GM04504 (cell line): ENCODE results near the gene FRZB.
"Not testable (repeated sequence)": the region's sequence is repeated elsewhere in the genome, so short reads cannot be mapped to it uniquely, and the experiment has no call there.

Experiments
- DNase-seq: peaks from one replicate; pipeline ENCODE4 v3.0.0-alpha.2; 2012; ENCODE audit warnings: low read depth

The FRZB gene, protein sequence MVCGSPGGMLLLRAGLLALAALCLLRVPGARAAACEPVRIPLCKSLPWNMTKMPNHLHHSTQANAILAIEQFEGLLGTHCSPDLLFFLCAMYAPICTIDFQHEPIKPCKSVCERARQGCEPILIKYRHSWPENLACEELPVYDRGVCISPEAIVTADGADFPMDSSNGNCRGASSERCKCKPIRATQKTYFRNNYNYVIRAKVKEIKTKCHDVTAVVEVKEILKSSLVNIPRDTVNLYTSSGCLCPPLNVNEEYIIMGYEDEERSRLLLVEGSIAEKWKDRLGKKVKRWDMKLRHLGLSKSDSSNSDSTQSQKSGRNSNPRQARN

DNA sequence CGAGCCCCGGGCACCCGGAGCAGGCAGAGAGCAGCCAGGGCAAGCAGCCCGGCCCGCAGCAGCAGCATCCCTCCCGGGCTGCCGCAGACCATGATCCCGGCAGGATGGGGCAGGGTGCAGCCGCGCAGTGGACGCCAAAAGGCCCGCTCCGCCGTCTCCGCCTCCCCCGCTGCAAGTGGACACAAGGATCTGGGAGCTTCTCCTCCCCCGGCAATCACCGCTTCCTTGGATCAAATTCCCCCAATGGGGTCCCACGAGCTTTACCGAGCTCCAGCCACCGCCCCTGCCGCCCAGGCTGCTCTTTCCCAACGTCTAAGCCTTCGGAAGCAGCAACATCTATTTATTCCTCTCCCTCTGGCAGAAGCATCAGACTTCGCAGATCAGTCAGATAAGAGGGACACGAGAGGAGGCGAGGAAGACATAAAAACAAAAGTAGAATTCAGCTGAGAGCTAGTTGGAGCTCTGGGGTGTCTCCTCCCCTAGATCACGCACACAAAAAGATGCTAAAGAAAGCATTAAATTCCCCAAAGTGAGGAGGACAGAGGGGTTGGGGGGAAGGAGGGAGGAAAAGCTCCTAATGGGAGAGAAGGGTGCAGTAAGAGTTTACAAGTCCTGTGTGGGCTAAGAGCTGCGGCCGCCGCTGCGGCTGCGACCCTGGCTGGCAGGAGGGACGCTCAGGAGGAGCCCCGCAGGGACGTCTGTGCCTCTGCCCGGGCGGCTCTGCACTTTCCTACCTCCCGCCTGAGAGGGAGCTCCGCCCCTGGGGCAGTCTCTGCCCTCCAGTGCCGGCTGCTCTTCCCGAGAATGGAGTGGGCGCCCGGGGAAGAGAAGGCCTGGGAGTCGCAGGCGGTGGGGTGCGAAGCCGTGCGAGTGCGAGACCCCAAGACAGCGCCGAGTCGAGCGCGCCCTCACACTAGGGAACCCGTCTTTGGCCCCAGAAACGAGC is at the start of gene FRZB:
Gene FRZB, minus strand, starts transcription at position 177 of the 946 bp plus-strand sequence. Its CDS starts 85 bp downstream, at position 92.
- peak; percentile 31 for DNase-seq

GRCh38 chr2:182915369-182916326 is 49.2 kb upstream of the FRZB start:
- peak; percentile 60 for DNase-seq

GRCh38 chr2:182914852-182915251 is 48.4 kb upstream of the FRZB start:
- no peak for DNase-seq

DNA sequence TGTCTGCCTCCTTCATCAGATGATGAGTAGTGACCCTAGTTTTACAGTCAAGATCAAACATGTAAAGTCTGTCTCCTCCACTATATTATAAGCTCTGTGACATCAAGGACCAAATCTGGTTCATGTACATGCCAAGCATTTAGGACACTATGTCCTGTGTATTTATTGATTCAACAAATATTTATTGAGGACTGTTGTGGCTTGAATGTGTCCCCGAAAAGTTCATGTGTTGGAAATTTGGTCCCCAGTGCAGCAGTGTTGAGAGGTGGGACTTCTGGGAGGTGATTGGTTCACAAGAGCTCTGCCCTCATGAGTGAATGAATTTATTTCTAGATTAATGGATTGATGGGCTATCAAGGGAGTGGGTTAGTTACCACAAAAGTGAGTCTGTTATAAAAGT is 46.6 kb upstream of the FRZB start:
- no peak for DNase-seq

GRCh38 chr2:182912518-182912915 is 46.1 kb upstream of the FRZB start:
- no peak for DNase-seq

- no peak for DNase-seq
Observed at GRCh38 chr2:182911813-182912517, 45.5 kb upstream of the FRZB start.

GRCh38 chr2:182910965-182911364 is 44.5 kb upstream of the FRZB start:
- DNase-seq = no peak

DNA sequence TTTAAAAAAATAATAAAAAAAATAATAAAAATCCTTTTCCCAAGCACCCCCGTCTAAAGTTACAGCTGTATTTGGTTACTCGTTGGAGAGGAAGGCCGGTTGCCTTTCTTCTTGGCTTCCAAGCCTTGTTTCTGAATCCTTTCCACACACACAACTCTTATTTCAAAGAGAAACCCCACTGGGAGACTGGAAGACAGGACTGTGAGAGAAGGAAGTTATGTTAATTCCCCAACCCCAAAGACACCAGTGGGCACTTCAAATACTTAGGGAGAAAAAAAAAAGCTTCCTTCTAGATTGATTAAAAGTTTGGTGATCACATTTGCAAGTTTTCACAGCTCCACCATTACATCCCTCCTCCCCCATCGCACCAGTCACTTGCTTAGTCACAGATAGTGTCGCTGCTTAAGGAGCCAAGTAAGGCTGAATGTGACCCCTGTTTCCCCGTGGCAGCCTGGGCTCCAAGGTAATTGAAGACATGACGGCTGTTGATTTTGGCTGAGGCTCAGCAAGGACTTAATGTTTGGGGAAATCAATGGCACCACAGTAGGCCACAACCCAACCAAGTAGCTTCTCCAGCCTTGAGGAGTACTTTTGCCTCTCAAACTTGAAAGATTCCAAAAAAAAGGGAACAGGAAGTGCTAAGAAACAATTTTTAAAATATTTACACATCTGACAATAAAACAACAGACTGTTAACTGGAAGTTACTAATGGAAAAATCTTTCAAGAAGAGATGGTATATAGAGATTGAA is 40.8 kb upstream of the FRZB start:
- no peak for DNase-seq

DNA sequence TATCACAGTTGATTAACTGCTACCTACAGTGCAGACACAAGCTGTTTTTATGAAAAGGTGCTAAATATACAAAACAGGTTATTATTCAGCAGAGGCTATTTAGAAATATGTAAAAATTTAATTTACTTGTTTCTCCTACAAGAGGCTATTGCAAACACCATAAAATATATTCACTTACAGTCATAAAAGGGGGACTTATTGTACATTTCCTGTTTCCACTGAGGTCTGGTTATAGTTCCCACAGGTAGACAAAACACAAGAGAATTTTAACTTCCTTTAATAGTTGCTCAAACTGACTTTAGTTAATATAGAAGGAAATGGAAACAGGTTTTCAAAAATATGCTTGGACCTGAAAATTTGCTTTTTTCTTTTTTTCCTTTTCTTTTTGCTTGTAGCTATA is 40.0 kb upstream of the FRZB start:
- no peak for DNase-seq

DNA sequence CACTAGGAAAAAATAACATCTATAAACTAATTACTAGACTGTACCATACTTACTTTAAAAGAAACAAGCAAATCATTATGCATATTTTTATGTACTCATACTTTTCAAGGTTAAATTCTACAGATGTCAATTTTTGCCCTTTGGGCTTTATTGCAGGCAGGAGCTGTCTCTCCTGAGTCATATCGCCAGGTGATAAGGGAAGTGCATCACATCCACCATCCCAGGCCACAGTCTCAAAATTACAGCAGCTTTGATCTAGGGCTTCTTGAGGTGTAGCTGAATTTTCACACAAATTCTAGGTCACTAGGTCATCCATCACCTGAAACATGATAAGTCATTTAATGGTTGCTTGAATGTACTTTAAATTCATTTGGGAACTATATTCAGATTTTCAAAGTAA is 38.4 kb upstream of the FRZB start:
- no peak for DNase-seq

GRCh38 chr2:182903566-182903965 is 37.1 kb upstream of the FRZB start:
- DNase-seq = no peak

GRCh38 chr2:182901748-182902147 is 35.3 kb upstream of the FRZB start:
- no peak for DNase-seq

GRCh38 chr2:182898718-182899117 is 32.3 kb upstream of the FRZB start:
- DNase-seq = no peak

- no peak for DNase-seq
Observed at GRCh38 chr2:182897137-182897536, 30.7 kb upstream of the FRZB start.

- no peak for DNase-seq
Observed at GRCh38 chr2:182895798-182896197, 29.4 kb upstream of the FRZB start.

DNA sequence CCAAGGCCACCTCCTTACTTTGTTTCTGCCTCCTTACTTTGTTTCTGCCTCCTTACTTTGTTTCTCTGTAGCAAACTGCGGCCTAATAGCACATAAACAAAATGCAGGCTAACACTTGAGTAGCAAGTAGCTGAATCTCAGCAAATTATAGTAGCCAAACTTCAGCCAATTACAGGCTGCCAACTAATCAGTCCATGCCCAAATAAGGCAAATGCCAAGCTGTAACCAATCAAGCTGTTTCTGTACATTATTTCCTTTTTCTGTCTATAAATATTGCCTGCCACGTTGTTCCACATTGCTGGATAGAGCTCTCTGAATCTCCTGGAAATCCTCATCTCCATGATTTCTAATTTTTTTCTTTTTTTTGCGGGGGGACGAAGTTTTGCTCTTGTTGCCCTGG is 28.7 kb upstream of the FRZB start:
- no peak for DNase-seq

- no peak for DNase-seq
Observed at GRCh38 chr2:182894174-182894573, 27.7 kb upstream of the FRZB start.

DNA sequence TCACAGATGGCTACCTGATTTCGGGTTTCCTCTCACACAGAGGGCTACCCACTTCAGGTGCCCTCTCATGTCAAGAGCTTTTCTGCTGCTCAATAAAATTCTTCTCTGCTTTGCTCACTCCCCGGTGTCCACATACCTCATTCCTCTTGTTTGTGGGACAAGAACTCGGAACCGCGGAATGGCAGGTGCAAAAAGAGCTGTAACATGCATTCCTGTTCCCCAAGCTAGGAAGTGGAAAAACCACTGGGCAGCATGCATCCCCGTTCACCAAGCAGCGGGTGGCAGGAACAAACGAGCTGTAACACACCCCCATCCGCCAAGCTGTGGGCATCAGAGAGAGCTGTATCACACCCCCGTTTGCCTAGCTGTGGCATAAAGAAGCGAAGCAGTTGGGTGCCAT is 27.2 kb upstream of the FRZB start:
- DNase-seq = no peak

- not testable (repeated sequence) for DNase-seq
Observed at GRCh38 chr2:182893035-182893434, 26.6 kb upstream of the FRZB start.

GRCh38 chr2:182891611-182892010 is 25.2 kb upstream of the FRZB start:
- DNase-seq = no peak
